PC-9 (cell line): ENCODE measurements around the gene PARN. TPM values are rescaled to one million over a fixed set of nuclear protein-coding genes. Genes with fewer than 3 reads are reported as not detected.

Source experiments
- BruUV-seq: library from RNA; stranded (reverse); fragments of 400-500 nt; replicated peaks from 2 replicates; lab custom pipeline; 2021; lab: Mats Ljungman, UMichigan
- CTCF ChIA-PET: fragments of 300-600 bp; sonication (Branson Sonifier 250); formaldehyde crosslinking; loops from one replicate; lab custom pipeline; 2022; ENCODE audit warnings: antibody characterized with exemption; lab: Charles Lee
- POLR2A ChIA-PET: fragments of 300-600 bp; sonication (Branson Sonifier 250); formaldehyde crosslinking; loops from one replicate; lab custom pipeline; 2022; ENCODE audit warnings: antibody characterized with exemption; ENCODE audit not compliant: unreplicated experiment; lab: Charles Lee
- DNase-seq, 2 experiments: peaks; one replicate each; pipeline versions ENCODE4 v3.0.0 to v3.0.0-alpha.2; 2015 to 2022; ENCODE audit warnings: mixed read lengths in 1 of 2
- H2AFZ ChIP-seq: fragments of 200-600 bp; sonication (generic); 2 replicates; pipeline ENCODE4 v1.8.1; 2017; ENCODE audit warnings: antibody characterized with exemption
- H3F3A ChIP-seq: fragments of 200-600 bp; sonication (generic); 2 replicates; pipeline ENCODE4 v1.8.1; 2017; ENCODE audit warnings: antibody characterized with exemption, mild to moderate bottlenecking, low read depth; ENCODE audit not compliant: insufficient read depth
- H3K27ac ChIP-seq: fragments of 200-600 bp; sonication (generic); 2 replicates; pipeline ENCODE4 v1.6.1; 2016; ENCODE audit warnings: mixed run types
- H3K27me3 ChIP-seq: fragments of 200-600 bp; sonication (generic); 2 replicates; pipeline ENCODE4 v1.6.1; 2016; ENCODE audit warnings: low read depth, mixed run types; ENCODE audit not compliant: insufficient read depth
- H3K36me3 ChIP-seq: fragments of 200-600 bp; sonication (generic); 2 replicates; pipeline ENCODE4 v1.6.1; 2016; ENCODE audit warnings: low read depth, mixed run types
- H3K4me1 ChIP-seq: fragments of 200-600 bp; sonication (generic); replicated peaks from 2 replicates; pipeline ENCODE4 v1.6.1; 2016; ENCODE audit warnings: mixed run types; ENCODE audit not compliant: insufficient read depth
- H3K4me2 ChIP-seq: fragments of 200-600 bp; sonication (generic); 2 replicates; pipeline ENCODE4 v1.6.1; 2017; ENCODE audit warnings: mixed run types
- H3K4me3 ChIP-seq: fragments of 200-600 bp; sonication (generic); 2 replicates; pipeline ENCODE4 v1.6.1; 2016; ENCODE audit warnings: mixed run types
- H3K79me2 ChIP-seq: fragments of 200-600 bp; sonication (generic); 2 replicates; pipeline ENCODE4 v1.6.1; 2017; ENCODE audit warnings: low read depth, mixed run types
- H3K9me2 ChIP-seq: fragments of 200-600 bp; sonication (generic); 2 replicates; pipeline ENCODE4 v1.8.1; 2017; ENCODE audit warnings: mild to moderate bottlenecking; ENCODE audit not compliant: insufficient read depth
- H3K9me3 ChIP-seq: fragments of 200-600 bp; sonication (generic); 2 replicates; pipeline ENCODE4 v1.8.1; 2016; ENCODE audit warnings: low read depth; ENCODE audit not compliant: insufficient read depth
- H4K20me1 ChIP-seq: fragments of 200-600 bp; sonication (generic); 2 replicates; pipeline ENCODE4 v1.8.1; 2017; ENCODE audit not compliant: insufficient read depth
- CTCF ChIP-seq: fragments of 200-600 bp; sonication (generic); conservative IDR thresholded peaks from 2 replicates; pipeline ENCODE4 v1.6.1; 2017; ENCODE audit warnings: mixed run types, antibody characterized with exemption, mild to moderate bottlenecking, moderate library complexity
- EZH2 ChIP-seq: fragments of 200-600 bp; sonication (generic); IDR thresholded peaks from 2 replicates; pipeline ENCODE4 v1.8.0; 2017; ENCODE audit warnings: antibody characterized with exemption, low read depth
- intact Hi-C: fragments of 100-400 bp; cut with micrococcal nuclease; formaldehyde crosslinking; loops from one replicate; pipeline ENCODE4 v1.10.0; 2022; ENCODE audit not compliant: unreplicated experiment
- total RNA-seq: library from RNA; stranded (reverse); gene quantifications from 2 replicates; pipeline ENCODE4 v1.2.3, GENCODE V29; 2021

PARN gene
- total RNA-seq, 1 experiment from 2014 or later: 53.0 TPM

GRCh38 chr16:14528306-14528705 is 101.8 kb downstream of the PARN start:
- CTCF ChIA-PET: interaction anchor here (0.6 to 1.6 kb wide), 4 partner anchors 39 to 227 kb away, joined by 3 to 10 read pairs (median 3); no protein-coding TSS in a partner anchor
- Histone ChIP-seq H3F3A (peaks cover 12% of the 10 kb centered on the region; the same call in 1 of the 2 replicates), H3K9me3 (no peaks in the 10 kb centered on the region), H3K4me3 (no peak overlapping the region), H3K4me2 (peak overlapping the region; percentile 72), H3K79me2 (peaks cover 20% of the 10 kb centered on the region), H3K27ac (peak overlapping the region; percentile 70), H4K20me1 (no peaks in the 10 kb centered on the region), H2AFZ (no peak overlapping the region), H3K36me3 (no peaks in the 10 kb centered on the region), H3K4me1 (peaks cover 31% of the 10 kb centered on the region), H3K27me3 (no peaks in the 10 kb centered on the region), H3K9me2 (no peaks in the 10 kb centered on the region)
- POLR2A ChIA-PET: interaction anchor here (0.6 to 1.2 kb wide), 2 partner anchors 165 to 210 kb away, joined by 7 to 11 read pairs; no protein-coding TSS in a partner anchor
- no TSS peak for BruUV-seq
- TF ChIP-seq CTCF (no peak), EZH2 (no peak)
- intact Hi-C loops: loop anchor here (1.0 to 2.0 kb wide), 5 partner anchors 28 to 604 kb away; no protein-coding TSS in a partner anchor
- no peak for DNase-seq

DNA sequence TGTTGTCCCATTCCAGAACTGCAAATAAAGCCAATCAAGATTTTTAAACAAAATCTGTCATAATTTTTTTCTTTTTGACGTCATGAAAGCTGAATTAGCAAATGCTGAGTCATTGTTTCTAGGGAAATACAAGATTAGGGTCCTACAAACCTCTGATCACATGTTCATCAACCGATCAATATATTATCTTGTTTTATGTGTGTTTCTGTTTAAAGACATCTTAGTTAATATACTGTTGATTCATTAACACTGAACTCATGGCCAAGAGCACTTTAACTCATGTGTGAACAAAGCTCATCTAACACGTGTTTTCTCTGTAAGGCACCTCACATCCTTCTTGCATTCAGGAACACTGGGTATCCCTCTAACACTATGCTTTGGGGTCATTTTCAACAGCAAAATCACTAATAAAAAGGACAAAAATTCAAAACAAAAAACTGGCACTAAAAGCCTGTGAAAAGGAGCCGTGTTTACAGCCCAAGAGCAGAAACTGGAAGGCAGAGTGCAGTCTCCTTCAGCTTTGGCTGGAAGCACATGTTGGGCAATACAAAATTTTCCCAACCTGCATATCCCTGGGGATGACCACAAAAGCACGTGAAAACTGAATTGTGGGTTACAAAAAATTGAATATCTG is 102.5 kb downstream of the PARN start:
- TF ChIP-seq EZH2 (no peak), CTCF (no peak)
- CTCF ChIA-PET: interaction anchor here (0.5 to 1.6 kb wide), 5 partner anchors 24 to 219 kb away, joined by 3 to 10 read pairs (median 3); no protein-coding TSS in a partner anchor
- Histone ChIP-seq H3K9me2 (no peaks in the 10 kb centered on the region), H3K4me2 (peak overlapping the region; percentile 72), H3K4me3 (no peak overlapping the region), H2AFZ (no peak overlapping the region), H4K20me1 (no peaks in the 10 kb centered on the region), H3K4me1 (peaks cover 31% of the 10 kb centered on the region), H3K36me3 (no peaks in the 10 kb centered on the region), H3K79me2 (peaks cover 20% of the 10 kb centered on the region), H3F3A (peaks cover 12% of the 10 kb centered on the region; the same call in 1 of the 2 replicates), H3K27me3 (no peaks in the 10 kb centered on the region), H3K27ac (peak overlapping the region; percentile 70), H3K9me3 (no peaks in the 10 kb centered on the region)
- POLR2A ChIA-PET: interaction anchor here (0.5 kb wide), 1 partner anchor 162 kb away, joined by 3 read pairs; no protein-coding TSS in a partner anchor
- intact Hi-C loops: loop anchor here (1.0 to 2.0 kb wide), 5 partner anchors 27 to 603 kb away; no protein-coding TSS in a partner anchor
- no peak for DNase-seq
- BruUV-seq: no TSS peak

- ChIA-PET CTCF (no interaction called here), POLR2A (no interaction called here)
- Histone ChIP-seq H3K4me2 (no peak overlapping the region), H3K4me3 (no peak overlapping the region), H3K9me3 (no peaks in the 10 kb centered on the region), H3K36me3 (no peaks in the 10 kb centered on the region), H3F3A (peaks cover 12% of the 10 kb centered on the region; the same call in 1 of the 2 replicates), H3K9me2 (no peaks in the 10 kb centered on the region), H3K27ac (no peak overlapping the region), H3K79me2 (peaks cover 20% of the 10 kb centered on the region), H4K20me1 (no peaks in the 10 kb centered on the region), H3K4me1 (peaks cover 31% of the 10 kb centered on the region), H2AFZ (no peak overlapping the region), H3K27me3 (no peaks in the 10 kb centered on the region)
- DNase-seq: no peak
- no TSS peak for BruUV-seq
- TF ChIP-seq EZH2 (no peak), CTCF (no peak)
- intact Hi-C loops: no loop called here
Measured at GRCh38 chr16:14525596-14525995, 104.5 kb downstream of the PARN start.
